Activated naive CD8-positive, alpha-beta T cell treated with anti-CD3 and anti-CD28 coated beads, Interleukin-2, amount 50 U/mL, for 16 hours (primary cell): ENCODE results near the gene RAB28.

Experiments used
- DNase-seq: peaks from one replicate; pipeline ENCODE4 v3.0.0-alpha.2; 2020; ENCODE audit warnings: low read depth, low spot score

RAB28 gene

GRCh38 chr4:13484122-13484748 is at the start of gene RAB28:
Gene RAB28, minus strand, starts transcription at chr4:13484340.
- DNase-seq = peak; percentile 81

GRCh38 chr4:13531625-13531998 is 47.5 kb upstream of the RAB28 start:
- no peak for DNase-seq

- DNase-seq = no peak
Observed at GRCh38 chr4:13530823-13531624, 46.9 kb upstream of the RAB28 start.

DNA sequence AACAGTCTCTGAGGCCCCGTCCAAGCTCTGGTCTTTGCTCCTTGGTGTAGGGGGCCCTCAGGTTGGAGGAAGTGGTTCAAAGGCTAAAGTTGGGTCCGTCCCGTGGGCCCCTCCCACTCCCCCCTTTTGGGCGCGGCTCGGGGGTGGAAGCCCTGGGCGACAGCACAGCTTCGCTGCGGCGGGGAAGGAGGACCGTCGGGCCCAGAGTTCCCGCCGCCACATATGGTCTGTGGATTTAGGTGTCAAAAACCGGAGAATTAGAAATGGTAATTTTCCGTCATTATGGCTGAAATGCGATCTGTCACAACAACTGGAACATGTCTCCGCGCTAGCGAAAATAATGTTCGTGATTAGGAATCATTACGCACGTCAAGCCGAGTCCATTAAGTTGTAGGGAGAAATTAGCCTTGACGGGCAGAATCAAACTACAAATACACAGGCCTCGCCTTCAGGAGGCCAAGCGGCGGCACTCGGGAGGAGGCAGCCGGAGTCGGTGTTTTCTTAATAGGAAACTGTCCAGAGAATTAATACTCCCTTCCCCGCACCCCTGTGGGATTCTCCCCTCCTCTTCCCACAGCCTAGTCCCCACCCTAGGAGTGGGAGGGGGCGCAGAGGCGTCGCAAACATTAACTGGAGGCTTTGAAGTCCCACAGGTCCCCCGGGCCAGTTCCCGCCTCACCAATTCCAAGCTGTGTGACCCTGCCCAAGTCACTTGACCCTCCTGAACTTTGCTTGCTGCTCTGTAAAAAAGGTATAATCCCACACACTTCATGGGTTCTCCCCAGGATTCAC is 45.2 kb upstream of the RAB28 start:
- no peak for DNase-seq

GRCh38 chr4:13528821-13529127 is 44.6 kb upstream of the RAB28 start:
- DNase-seq = no peak

- DNase-seq = no peak
Observed at GRCh38 chr4:13527981-13528820, 44.1 kb upstream of the RAB28 start.

- DNase-seq = no peak
Observed at GRCh38 chr4:13527192-13527980, 43.2 kb upstream of the RAB28 start.

DNA sequence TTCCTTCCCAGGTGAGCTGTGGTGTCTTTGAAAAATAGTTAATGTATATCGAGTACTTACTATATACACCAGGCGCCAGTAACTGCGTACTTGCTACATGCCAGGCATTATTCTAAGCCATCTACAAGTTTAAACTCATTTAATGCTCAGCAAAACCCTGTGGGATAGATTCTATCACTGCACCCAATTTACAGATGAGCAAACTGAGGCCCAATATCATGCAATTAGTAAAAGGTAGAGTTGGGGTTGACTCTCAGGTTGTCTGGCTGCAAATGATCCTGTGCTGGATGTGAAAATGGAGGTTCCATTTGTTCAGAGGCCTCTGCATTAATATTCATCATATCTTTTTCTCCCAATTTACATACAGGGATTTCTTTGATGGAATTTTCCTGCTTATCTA is 42.5 kb upstream of the RAB28 start:
- DNase-seq = no peak

GRCh38 chr4:13525606-13526281 is 41.6 kb upstream of the RAB28 start:
- no peak for DNase-seq

GRCh38 chr4:13524504-13525243 is 40.5 kb upstream of the RAB28 start:
- DNase-seq = no peak

DNA sequence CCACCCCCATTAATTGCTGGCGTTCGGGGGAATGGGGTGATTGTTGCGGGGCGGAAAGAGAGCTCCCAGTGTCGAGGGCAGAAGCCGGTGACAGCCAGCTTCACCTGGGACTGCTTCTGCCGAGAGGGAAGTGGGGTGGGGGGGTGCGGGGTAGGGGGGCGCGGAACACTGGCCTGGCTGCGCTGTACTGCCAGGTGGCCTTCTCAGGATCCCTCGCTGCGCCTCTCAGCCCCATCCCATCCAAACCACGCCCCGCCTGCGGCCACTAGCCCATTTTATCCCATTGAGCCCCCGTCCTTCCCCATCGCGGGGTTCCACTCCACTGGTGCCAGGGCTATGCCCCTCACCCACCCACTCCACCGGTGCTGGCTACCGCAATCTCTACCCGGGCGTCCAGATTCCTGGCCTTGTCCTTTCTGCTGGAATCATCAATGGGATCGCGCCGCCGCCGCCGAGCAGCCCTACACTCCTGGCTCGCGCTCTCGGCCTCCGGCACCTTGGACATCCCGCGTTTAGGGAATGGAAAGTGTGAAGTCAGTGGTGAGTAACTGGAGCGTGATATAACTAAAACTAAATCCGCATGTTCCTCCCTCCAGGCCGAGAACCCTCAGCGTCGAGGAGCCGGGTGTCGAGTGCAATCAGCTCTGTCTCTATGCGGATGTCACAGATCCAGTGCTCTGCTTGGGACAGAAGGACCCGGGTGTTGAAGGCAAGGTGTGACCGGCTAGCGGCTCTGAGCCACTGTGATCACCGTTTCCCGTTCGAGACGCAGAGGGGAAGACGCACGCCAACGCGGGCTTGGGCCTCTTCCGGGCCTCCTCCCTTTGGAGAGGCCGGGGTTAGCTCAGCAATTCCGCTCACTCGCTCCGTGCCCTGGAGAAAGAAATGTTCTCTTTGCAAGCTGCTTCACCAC is 39.7 kb upstream of the RAB28 start:
- DNase-seq = no peak

DNA sequence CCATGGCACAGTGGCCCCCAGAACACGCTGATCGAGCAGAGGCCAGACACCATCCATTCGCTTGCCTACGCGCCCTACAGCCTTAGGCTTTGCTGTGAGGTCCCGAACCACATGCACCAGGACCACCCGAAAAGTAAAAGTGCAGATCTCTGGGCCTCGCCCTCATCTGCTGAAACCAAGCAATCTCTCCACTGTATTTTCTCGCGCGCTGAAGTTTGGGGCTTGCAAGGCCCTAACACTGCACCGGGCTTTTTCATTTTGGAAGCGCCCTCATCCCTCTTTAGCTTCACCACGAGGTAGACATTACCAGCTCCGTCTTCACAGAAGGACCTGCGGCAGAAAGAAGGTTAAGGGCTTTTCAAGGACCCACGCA is 39.0 kb upstream of the RAB28 start:
- DNase-seq = no peak

DNA sequence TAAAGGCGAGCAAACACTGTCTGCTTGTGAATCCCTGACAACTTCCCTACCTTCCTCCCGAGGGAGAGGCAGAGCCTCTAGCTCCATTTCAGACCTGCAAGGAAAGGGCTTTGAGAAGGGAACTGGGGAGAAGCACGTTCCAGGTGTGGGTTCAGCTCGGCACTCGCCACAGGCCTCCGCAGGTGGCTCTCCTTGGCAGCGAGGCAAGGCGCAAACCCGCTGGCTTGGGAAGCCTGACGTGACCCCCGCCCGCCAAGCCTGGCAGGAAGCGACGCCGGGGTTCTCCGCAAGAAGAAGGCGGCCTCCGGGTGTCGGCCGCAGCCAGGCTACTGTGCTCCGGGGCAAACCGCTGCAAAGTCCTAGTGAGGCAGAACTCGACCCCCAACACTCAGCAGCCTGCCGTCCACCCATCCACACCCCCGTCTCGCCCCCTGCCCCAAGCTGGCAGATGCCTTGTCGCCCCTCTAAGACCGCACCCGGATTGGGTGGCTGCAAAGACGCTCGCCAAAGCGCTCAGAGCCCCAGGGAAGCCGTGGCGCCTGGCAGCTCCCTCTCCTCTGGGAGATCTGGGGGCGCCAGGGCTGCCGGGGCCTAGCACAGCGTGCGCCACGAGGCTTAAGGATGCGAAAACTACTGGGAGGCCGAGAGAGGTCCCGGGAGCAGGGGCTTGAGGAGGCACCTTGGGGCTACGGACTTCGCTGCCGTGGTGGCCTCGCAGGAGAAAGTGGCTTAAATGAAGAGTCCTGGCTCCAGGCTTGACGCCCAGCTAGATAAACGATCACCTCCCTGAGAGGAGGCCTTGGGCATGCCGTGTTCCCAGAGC is 38.4 kb upstream of the RAB28 start:
- DNase-seq = no peak

GRCh38 chr4:13521047-13521446 is 36.9 kb upstream of the RAB28 start:
- DNase-seq = no peak

- DNase-seq = no peak
Observed at GRCh38 chr4:13516315-13516860, 32.2 kb upstream of the RAB28 start.

DNA sequence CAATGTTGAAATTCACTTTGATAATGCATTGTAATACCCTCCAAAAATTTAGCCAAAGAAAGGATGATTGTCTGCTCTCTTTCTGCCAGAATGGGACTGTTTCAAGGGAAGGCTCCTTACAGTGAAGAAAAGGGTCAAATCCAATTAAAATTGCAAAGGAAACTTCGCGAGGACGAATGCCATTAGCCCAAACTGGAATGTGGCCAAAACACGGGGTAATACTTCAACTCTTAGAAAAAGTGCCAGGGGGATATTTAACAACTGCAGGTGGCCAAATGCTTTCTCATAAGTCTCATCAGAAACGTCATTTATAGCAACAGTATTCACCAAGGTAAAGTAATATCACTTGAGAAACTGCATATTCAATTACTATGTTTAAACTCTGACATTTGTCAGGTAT is 31.1 kb upstream of the RAB28 start:
- no peak for DNase-seq

GRCh38 chr4:13514722-13515121 is 30.6 kb upstream of the RAB28 start:
- no peak for DNase-seq

DNA sequence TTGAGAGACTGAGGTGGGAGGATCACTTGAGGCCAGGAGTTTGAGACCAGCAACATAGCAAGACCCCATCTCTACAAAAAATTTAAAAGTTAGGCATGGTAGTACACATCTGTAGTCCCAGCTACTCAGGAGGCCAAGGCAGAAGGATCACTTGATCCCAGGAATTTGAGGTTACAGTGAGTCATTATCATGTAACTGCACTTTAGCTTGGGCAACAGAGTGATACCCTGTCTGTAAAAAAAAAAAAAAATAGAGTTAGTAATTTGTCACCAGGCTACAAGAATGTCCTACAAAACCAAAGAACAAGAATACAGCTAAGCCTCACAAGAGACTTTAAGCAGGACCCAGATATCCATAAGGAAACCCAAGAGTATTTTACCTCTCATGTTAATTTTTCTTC is 27.0 kb upstream of the RAB28 start:
- no peak for DNase-seq
